Upper lobe of left lung (tissue), 4 donors: Measurements from ENCODE around the gene TAS1R1.

ENCODE experiments used
- EP300 ChIP-seq, 4 donors: sonication (generic); formaldehyde crosslinking; IDR thresholded peaks; one replicate each; pipeline ENCODE4 v1.5.1; 2017; ENCODE audit warnings: antibody characterized with exemption in 4 of 4, control low read depth in 2 of 4
- POLR2AphosphoS5 ChIP-seq, 2 donors: sonication (generic); formaldehyde crosslinking; IDR thresholded peaks; one replicate each; pipeline ENCODE4 v1.5.1; 2017; ENCODE audit warnings: antibody characterized with exemption in 2 of 2

DNA sequence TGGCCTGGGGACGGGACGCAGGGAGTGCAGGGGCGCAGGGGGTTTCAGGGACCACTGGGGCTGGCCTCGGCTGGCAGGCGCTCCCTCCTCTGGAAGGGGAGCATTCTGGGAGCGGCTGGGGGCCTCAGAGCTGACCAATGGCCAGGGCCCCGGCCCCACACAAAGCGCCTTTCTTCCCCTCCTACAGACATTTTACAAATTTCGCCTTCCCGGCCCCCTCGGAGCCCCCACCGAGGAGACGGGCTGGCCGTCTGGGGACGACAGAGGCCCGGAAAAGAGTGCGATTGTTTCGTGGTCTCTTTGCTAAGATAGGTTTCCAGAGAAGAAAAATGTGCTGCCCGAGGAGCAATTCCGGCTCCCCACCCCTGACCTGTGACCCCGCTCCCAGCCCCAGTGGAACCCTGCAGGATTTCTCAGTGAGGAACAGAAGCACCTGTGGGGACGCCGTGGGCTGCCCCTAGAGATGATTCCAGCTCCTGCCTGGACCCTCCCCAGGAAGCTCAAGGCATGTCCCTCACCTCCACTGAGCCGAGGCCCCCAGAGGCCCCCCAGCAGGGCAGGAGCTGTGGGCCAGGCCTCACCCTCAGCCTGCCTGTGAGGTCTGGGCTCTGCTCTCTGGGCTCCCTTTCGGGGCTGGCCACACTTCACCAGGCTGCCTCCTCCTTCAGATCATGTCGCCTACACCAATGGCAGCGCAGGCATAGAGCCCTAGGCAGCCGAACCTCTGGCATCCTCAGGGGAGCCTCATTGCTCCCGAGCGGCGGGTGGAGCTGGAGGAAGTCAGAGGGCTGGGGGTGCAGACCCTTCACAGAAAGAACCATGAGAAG lies 48.7 kb upstream of the TAS1R1 start:
- TF ChIP-seq EP300 (IDR thresholded peaks at IDR 0.05) (no peak), POLR2AphosphoS5 (IDR thresholded peaks at IDR 0.05) (no peak)
